ENCODE data around the gene PPP1R7.

DNA sequence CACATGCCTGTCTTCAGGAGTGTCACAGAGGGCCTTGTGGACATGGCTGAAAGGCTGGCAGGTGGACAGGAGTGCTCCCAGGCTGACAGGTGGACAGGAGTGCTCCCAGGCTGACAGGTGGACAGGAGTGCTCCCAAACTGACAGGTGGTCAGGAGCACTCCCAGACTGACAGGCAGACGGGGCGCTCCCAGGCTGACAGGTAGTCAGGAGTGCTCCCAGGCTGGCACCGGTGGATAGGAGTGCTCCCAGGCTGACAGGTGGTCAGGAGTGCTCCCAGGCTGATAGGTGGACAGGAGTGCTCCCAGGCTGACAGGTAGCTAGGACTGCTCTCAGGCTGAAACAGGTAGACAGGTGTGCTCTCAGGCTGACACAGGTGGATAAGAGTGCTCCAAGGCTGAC lies 54.8 kb downstream of the PPP1R7 start:
- no peak for TF ChIP-seq TAF1 (IDR thresholded peaks at IDR 0.05; ENCODE audit: borderline replicate concordance, low read depth, low read length)
- no peak for TF ChIP-seq EP300 (IDR thresholded peaks at IDR 0.05; ENCODE audit: borderline replicate concordance in 1 of 2, low read depth in 1 of 2, low read length in 1 of 2)
- no peak for TF ChIP-seq NRF1 (IDR thresholded peaks at IDR 0.05; ENCODE audit: low read depth, low read length)
- TF ChIP-seq ZBTB33 (IDR thresholded peaks at IDR 0.05; ENCODE audit: borderline replicate concordance, low read depth) = no peak
- TF ChIP-seq, protein P1, sequence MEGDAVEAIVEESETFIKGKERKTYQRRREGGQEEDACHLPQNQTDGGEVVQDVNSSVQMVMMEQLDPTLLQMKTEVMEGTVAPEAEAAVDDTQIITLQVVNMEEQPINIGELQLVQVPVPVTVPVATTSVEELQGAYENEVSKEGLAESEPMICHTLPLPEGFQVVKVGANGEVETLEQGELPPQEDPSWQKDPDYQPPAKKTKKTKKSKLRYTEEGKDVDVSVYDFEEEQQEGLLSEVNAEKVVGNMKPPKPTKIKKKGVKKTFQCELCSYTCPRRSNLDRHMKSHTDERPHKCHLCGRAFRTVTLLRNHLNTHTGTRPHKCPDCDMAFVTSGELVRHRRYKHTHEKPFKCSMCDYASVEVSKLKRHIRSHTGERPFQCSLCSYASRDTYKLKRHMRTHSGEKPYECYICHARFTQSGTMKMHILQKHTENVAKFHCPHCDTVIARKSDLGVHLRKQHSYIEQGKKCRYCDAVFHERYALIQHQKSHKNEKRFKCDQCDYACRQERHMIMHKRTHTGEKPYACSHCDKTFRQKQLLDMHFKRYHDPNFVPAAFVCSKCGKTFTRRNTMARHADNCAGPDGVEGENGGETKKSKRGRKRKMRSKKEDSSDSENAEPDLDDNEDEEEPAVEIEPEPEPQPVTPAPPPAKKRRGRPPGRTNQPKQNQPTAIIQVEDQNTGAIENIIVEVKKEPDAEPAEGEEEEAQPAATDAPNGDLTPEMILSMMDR (IDR thresholded peaks at IDR 0.05) = no peak
- no peak for TF ChIP-seq EZH2phosphoT487 (IDR thresholded peaks at IDR 0.05; ENCODE audit: borderline replicate concordance, low read depth)
- TF ChIP-seq RAD21 (IDR thresholded peaks at IDR 0.05; ENCODE audit: low read length) = no peak
- no peak for TF ChIP-seq SMC3 (IDR thresholded peaks at IDR 0.05; ENCODE audit: low read depth, low read length)
- no peak for TF ChIP-seq FOSL2 (IDR thresholded peaks at IDR 0.05; ENCODE audit: borderline replicate concordance, low read depth)
- no peak for TF ChIP-seq YY1 (IDR thresholded peaks at IDR 0.05; ENCODE audit: low read depth)
- TF ChIP-seq GATA2 (CRISPR knock-in tag; IDR thresholded peaks at IDR 0.05) = no peak
- no peak for TF ChIP-seq ELF1 (IDR thresholded peaks at IDR 0.05)
- no peak for TF ChIP-seq GABPA (IDR thresholded peaks at IDR 0.05; ENCODE audit: low read depth)
- no peak for TF ChIP-seq POLR2AphosphoS5 (IDR thresholded peaks at IDR 0.05; ENCODE audit: low read depth, low read length)
